MM.1S (cell line): ENCODE measurements around the gene WFIKKN1.

Experiments
- EZH2 ChIP-seq: fragments of 300-600 bp; sonication (generic); optimal IDR thresholded peaks from 2 replicates; pipeline ENCODE3; 2017; ENCODE audit warnings: low read depth, mild to moderate bottlenecking, antibody characterized with exemption, low read length, mixed read lengths
- TF ChIP-seq, protein P1 (sequence below): fragments of 300-600 bp; sonication (generic); IDR thresholded peaks from 2 replicates; pipeline ENCODE4 v1.5.1; 2016; ENCODE audit warnings: antibody characterized with exemption, low read length, mixed read lengths

DNA sequence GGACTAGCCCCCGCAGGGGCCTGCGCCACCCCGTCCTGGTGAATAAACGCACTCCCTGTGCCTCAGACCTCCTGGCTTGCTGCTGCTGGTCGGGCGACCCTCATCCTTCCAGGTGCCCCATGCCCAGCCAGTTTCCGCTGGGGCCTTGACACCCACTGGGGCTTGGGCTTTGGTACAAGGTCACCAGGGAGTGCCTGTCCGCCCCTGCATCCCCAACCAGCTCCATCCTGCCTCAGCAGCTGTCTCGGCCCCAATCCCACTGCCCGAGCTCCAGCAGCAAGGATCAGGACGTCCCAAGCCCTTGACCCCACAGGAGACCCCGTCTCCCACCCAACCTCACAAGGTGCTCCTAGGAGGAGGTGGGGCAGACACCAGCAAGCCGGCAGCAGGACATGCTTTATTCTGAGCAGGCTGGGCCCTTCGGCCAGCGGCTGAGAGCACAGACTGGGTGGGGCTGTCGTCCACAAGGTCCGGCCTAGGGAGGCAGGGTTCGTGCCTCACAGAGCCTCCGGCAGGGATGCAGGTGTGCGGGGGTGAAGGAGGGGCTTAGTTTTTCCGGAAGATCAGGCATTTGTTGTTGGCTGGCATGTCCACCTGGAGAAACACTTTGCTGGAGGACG is 3.4 kb downstream of the WFIKKN1 start:
- TF ChIP-seq, protein P1, sequence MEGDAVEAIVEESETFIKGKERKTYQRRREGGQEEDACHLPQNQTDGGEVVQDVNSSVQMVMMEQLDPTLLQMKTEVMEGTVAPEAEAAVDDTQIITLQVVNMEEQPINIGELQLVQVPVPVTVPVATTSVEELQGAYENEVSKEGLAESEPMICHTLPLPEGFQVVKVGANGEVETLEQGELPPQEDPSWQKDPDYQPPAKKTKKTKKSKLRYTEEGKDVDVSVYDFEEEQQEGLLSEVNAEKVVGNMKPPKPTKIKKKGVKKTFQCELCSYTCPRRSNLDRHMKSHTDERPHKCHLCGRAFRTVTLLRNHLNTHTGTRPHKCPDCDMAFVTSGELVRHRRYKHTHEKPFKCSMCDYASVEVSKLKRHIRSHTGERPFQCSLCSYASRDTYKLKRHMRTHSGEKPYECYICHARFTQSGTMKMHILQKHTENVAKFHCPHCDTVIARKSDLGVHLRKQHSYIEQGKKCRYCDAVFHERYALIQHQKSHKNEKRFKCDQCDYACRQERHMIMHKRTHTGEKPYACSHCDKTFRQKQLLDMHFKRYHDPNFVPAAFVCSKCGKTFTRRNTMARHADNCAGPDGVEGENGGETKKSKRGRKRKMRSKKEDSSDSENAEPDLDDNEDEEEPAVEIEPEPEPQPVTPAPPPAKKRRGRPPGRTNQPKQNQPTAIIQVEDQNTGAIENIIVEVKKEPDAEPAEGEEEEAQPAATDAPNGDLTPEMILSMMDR, result no peak
- no peak for TF ChIP-seq EZH2
